ENCODE results near the gene STAMBPL1. TPM values are rescaled to one million over a fixed set of nuclear protein-coding genes. Genes with fewer than 3 reads are reported as not detected.
A peak's percentile ranks its signal among the peaks of the same experiment; 100 is the strongest.
"Not testable (repeated sequence)": the region's sequence is repeated elsewhere in the genome, so short reads cannot be mapped to it uniquely, and the experiment has no call there.

Gene STAMBPL1
- total and polyA plus RNA-seq, 11 donors: 1.0 to 6.3 (median 3.3) TPM

GRCh38 chr10:88835910-88836221 lies 44.2 kb upstream of the STAMBPL1 start:
- DNase-seq (no peak), ATAC-seq (peak in 1 of 4 donors; percentile 14)
- Histone ChIP-seq H3K4me1 (peaks cover 0 to 28% (median 0%) of the 10 kb centered on the region in 12 donors), H3K9me3 (no peaks in the 10 kb centered on the region), H3K36me3 (no peaks in the 10 kb centered on the region), H3K4me3 (no peak overlapping the region), H3K27ac (no peak overlapping the region), H3K27me3 (no peaks in the 10 kb centered on the region)
- TF ChIP-seq CTCF (IDR thresholded peaks at IDR 0.05) (peak in 3 of 12 donors; percentile 0 to 19 (median 5)), POLR2A (IDR thresholded peaks at IDR 0.05) (no peak)
- WGBS, 4 donors: 11 to 17% (median 12%) methylated on average over 2 of the region's 2 CpGs
- intact Hi-C loops (cut with DNase I): loop anchor here (1.0 to 5.0 kb wide), 14 partner anchors 41 to 386 kb away; partner anchors contain the start of gene STAMBPL1 (in 3 of the 10)

- intact Hi-C loops (cut with DNase I): loop anchor here in 9 of 10 donors (1.0 to 5.0 kb wide), 9 partner anchors 40 to 385 kb away; partner anchors contain the start of gene STAMBPL1 (in 2 of the 9)
- not testable (repeated sequence) for H3K27me3 ChIP-seq, H3K36me3 ChIP-seq, ATAC-seq, H3K9me3 ChIP-seq, H3K4me3 ChIP-seq, DNase-seq, H3K27ac ChIP-seq
- peaks cover 0 to 38% (median 0%) of the 10 kb centered on the region in 12 donors for H3K4me1 ChIP-seq
These were observed 42.4 kb upstream of the STAMBPL1 start for GRCh38 chr10:88837632-88838031.

- Histone ChIP-seq H3K36me3 (no peaks in the 10 kb centered on the region), H3K4me1 (peaks cover 0 to 32% (median 0%) of the 10 kb centered on the region in 12 donors), H3K27me3 (no peaks in the 10 kb centered on the region), H3K9me3 (no peaks in the 10 kb centered on the region), H3K4me3 (no peak overlapping the region), H3K27ac (no peak overlapping the region)
- ATAC-seq: no peak
- 95 to 98% (median 96%) methylated on average over 5 of the region's 5 CpGs for WGBS, 4 donors
- DNase-seq: no peak
- intact Hi-C loops (cut with DNase I): loop anchor here in 8 of 10 donors (1.0 to 5.0 kb wide), 7 partner anchors 38 to 383 kb away; partner anchors contain the start of gene STAMBPL1 (in 2 of the 8)
- no peak for TF ChIP-seq POLR2A (IDR thresholded peaks at IDR 0.05)
- no peak for TF ChIP-seq CTCF (IDR thresholded peaks at IDR 0.05)
These were observed 41.2 kb upstream of the STAMBPL1 start for GRCh38 chr10:88838766-88839350.

- no peak for TF ChIP-seq CTCF (IDR thresholded peaks at IDR 0.05)
- TF ChIP-seq POLR2A (IDR thresholded peaks at IDR 0.05): no peak
- H3K27ac ChIP-seq: peak overlapping the region in 1 of 12 donors; percentile 71
- H3K4me1 ChIP-seq: peaks cover 0 to 24% (median 0%) of the 10 kb centered on the region in 12 donors
- no peaks in the 10 kb centered on the region for H3K36me3 ChIP-seq
- ATAC-seq (no peak), DNase-seq (no peak)
- H3K9me3 ChIP-seq: no peaks in the 10 kb centered on the region
- intact Hi-C loops (cut with DNase I): loop anchor here in 1 of 10 donors (5.0 kb wide), 1 partner anchor 372 kb away; no protein-coding TSS in a partner anchor
- H3K27me3 ChIP-seq: no peaks in the 10 kb centered on the region
- 96 to 97% (median 97%) methylated on average over 3 of the region's 3 CpGs for whole genome bisulfite sequencing, 4 donors
- no peak overlapping the region for H3K4me3 ChIP-seq
These were observed 39.9 kb upstream of the STAMBPL1 start for GRCh38 chr10:88840104-88840503.

Measured in heart left ventricle (tissue), 16 donors.